ENCODE measurements around the gene MLF1. TPM values are rescaled to one million over a fixed set of nuclear protein-coding genes. Genes with fewer than 3 reads are reported as not detected.

The MLF1 gene
- total RNA-seq, 1 experiment from 2014 or later: 22.3 TPM

- TF ChIP-seq, protein P1, sequence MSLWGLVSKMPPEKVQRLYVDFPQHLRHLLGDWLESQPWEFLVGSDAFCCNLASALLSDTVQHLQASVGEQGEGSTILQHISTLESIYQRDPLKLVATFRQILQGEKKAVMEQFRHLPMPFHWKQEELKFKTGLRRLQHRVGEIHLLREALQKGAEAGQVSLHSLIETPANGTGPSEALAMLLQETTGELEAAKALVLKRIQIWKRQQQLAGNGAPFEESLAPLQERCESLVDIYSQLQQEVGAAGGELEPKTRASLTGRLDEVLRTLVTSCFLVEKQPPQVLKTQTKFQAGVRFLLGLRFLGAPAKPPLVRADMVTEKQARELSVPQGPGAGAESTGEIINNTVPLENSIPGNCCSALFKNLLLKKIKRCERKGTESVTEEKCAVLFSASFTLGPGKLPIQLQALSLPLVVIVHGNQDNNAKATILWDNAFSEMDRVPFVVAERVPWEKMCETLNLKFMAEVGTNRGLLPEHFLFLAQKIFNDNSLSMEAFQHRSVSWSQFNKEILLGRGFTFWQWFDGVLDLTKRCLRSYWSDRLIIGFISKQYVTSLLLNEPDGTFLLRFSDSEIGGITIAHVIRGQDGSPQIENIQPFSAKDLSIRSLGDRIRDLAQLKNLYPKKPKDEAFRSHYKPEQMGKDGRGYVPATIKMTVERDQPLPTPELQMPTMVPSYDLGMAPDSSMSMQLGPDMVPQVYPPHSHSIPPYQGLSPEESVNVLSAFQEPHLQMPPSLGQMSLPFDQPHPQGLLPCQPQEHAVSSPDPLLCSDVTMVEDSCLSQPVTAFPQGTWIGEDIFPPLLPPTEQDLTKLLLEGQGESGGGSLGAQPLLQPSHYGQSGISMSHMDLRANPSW (CRISPR knock-in tag; conservative IDR thresholded peaks at IDR 0.05; ENCODE audit: low read depth): no peak
- TF ChIP-seq SMAD3 (CRISPR knock-in tag; IDR thresholded peaks at IDR 0.05; ENCODE audit: borderline replicate concordance) (no peak), USF1 (CRISPR knock-in tag; IDR thresholded peaks at IDR 0.05) (no peak), RELA (CRISPR knock-in tag; IDR thresholded peaks at IDR 0.05; ENCODE audit: borderline replicate concordance) (no peak), EMX1 (CRISPR knock-in tag; IDR thresholded peaks at IDR 0.05) (no peak), RORB (CRISPR knock-in tag; IDR thresholded peaks at IDR 0.05) (no peak), E2F4 (CRISPR knock-in tag; IDR thresholded peaks at IDR 0.05; ENCODE audit: borderline replicate concordance, low read depth) (no peak)
- TF ChIP-seq, protein P2, sequence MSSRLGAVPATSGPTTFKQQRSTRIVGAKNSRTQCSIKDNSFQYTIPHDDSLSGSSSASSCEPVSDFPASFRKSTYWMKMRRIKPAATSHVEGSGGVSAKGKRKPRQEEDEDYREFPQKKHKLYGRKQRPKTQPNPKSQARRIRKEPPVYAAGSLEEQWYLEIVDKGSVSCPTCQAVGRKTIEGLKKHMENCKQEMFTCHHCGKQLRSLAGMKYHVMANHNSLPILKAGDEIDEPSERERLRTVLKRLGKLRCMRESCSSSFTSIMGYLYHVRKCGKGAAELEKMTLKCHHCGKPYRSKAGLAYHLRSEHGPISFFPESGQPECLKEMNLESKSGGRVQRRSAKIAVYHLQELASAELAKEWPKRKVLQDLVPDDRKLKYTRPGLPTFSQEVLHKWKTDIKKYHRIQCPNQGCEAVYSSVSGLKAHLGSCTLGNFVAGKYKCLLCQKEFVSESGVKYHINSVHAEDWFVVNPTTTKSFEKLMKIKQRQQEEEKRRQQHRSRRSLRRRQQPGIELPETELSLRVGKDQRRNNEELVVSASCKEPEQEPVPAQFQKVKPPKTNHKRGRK (CRISPR knock-in tag; IDR thresholded peaks at IDR 0.05; ENCODE audit: borderline replicate concordance): no peak
- TF ChIP-seq, protein P3, sequence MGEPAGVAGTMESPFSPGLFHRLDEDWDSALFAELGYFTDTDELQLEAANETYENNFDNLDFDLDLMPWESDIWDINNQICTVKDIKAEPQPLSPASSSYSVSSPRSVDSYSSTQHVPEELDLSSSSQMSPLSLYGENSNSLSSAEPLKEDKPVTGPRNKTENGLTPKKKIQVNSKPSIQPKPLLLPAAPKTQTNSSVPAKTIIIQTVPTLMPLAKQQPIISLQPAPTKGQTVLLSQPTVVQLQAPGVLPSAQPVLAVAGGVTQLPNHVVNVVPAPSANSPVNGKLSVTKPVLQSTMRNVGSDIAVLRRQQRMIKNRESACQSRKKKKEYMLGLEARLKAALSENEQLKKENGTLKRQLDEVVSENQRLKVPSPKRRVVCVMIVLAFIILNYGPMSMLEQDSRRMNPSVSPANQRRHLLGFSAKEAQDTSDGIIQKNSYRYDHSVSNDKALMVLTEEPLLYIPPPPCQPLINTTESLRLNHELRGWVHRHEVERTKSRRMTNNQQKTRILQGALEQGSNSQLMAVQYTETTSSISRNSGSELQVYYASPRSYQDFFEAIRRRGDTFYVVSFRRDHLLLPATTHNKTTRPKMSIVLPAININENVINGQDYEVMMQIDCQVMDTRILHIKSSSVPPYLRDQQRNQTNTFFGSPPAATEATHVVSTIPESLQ (CRISPR knock-in tag; IDR thresholded peaks at IDR 0.05): no peak
- TF ChIP-seq, protein P4, sequence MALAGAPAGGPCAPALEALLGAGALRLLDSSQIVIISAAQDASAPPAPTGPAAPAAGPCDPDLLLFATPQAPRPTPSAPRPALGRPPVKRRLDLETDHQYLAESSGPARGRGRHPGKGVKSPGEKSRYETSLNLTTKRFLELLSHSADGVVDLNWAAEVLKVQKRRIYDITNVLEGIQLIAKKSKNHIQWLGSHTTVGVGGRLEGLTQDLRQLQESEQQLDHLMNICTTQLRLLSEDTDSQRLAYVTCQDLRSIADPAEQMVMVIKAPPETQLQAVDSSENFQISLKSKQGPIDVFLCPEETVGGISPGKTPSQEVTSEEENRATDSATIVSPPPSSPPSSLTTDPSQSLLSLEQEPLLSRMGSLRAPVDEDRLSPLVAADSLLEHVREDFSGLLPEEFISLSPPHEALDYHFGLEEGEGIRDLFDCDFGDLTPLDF (CRISPR knock-in tag; IDR thresholded peaks at IDR 0.05): no peak
These were observed 5.9 kb upstream of the MLF1 start (continued) for GRCh38 chr3:158565076-158565475.

- Mint-ChIP-seq H3K4me3 (no peak overlapping the region), H3K9me3 (peaks cover 9% of the 10 kb centered on the region), H3K4me1 (peaks cover 14% of the 10 kb centered on the region), H3K27ac (no peak overlapping the region), H3K27me3 (ENCODE audit: low read depth) (peaks cover 43% of the 10 kb centered on the region), H3K36me3 (peaks cover 3% of the 10 kb centered on the region; the same call in 1 of the 2 replicates)
- DNase-seq (ENCODE audit: low spot score): no peak
- CTCF ChIA-PET: no interaction called here
- ATAC-seq: no peak
- POLR2A ChIA-PET: no interaction called here
- TF ChIP-seq IRF1 (CRISPR knock-in tag; IDR thresholded peaks at IDR 0.05): no peak
- TF ChIP-seq ZNF263 (CRISPR knock-in tag; IDR thresholded peaks at IDR 0.05; ENCODE audit: low read depth): no peak
- no peak for TF ChIP-seq ZNF423 (CRISPR knock-in tag; IDR thresholded peaks at IDR 0.05)
- TF ChIP-seq ZNF396 (CRISPR knock-in tag; IDR thresholded peaks at IDR 0.05; ENCODE audit: borderline replicate concordance): no peak
- no peak for TF ChIP-seq NR3C1 (CRISPR knock-in tag; conservative IDR thresholded peaks at IDR 0.05; ENCODE audit: low read depth)
- TF ChIP-seq JUN (CRISPR knock-in tag; IDR thresholded peaks at IDR 0.05): no peak
- TF ChIP-seq KAT7 (CRISPR knock-in tag; IDR thresholded peaks at IDR 0.05; ENCODE audit: borderline replicate concordance): no peak
- no peak for TF ChIP-seq ATF3 (CRISPR knock-in tag; conservative IDR thresholded peaks at IDR 0.05)
- no peak for TF ChIP-seq NFATC4 (CRISPR knock-in tag; IDR thresholded peaks at IDR 0.05)
- TF ChIP-seq FOXP4 (CRISPR knock-in tag; IDR thresholded peaks at IDR 0.05): no peak
- no peak for TF ChIP-seq SOX15 (CRISPR knock-in tag; IDR thresholded peaks at IDR 0.05)
- TF ChIP-seq, protein P5, sequence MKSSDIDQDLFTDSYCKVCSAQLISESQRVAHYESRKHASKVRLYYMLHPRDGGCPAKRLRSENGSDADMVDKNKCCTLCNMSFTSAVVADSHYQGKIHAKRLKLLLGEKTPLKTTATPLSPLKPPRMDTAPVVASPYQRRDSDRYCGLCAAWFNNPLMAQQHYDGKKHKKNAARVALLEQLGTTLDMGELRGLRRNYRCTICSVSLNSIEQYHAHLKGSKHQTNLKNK (CRISPR knock-in tag; IDR thresholded peaks at IDR 0.05): no peak
- TF ChIP-seq CDX4 (CRISPR knock-in tag; IDR thresholded peaks at IDR 0.05; ENCODE audit: borderline replicate concordance): no peak
- TF ChIP-seq SMAD3 (CRISPR knock-in tag; IDR thresholded peaks at IDR 0.05; ENCODE audit: borderline replicate concordance): no peak
These were observed 2.2 kb upstream of the MLF1 start for GRCh38 chr3:158568784-158569183.

Measured in WTC11 (cell line).